Upper lobe of right lung (tissue), 1 donor: ENCODE results near the gene MYO5B. TPM values are rescaled to one million over a fixed set of nuclear protein-coding genes. Genes with fewer than 3 reads are reported as not detected.

ENCODE experiments used
- ATAC-seq: fragments of 200-7000 bp; cut with Tn5 transposase; one replicate; pipeline ENCODE4 v1.9.1; 2020; ENCODE audit warnings: mild to moderate bottlenecking, moderate library complexity
- DNase-seq: peaks from one replicate; pipeline ENCODE4 v3.0.0-alpha.2; 2020
- H3K27ac ChIP-seq: fragments of 200-600 bp; one replicate; pipeline ENCODE4 v1.8.0; 2022
- H3K27me3 ChIP-seq: fragments of 200-600 bp; one replicate; pipeline ENCODE4 v1.8.0; 2022; ENCODE audit warnings: mild to moderate bottlenecking
- H3K36me3 ChIP-seq: fragments of 200-600 bp; one replicate; pipeline ENCODE4 v1.8.0; 2022
- H3K4me1 ChIP-seq: fragments of 200-600 bp; one replicate; pipeline ENCODE4 v1.8.0; 2022
- H3K4me3 ChIP-seq: fragments of 200-600 bp; one replicate; pipeline ENCODE4 v1.8.0; 2022; ENCODE audit warnings: mild to moderate bottlenecking
- H3K9me3 ChIP-seq: fragments of 200-600 bp; one replicate; pipeline ENCODE4 v1.8.0; 2022
- intact Hi-C: fragments of 100-400 bp; cut with DNase I; formaldehyde crosslinking; loops from one replicate; pipeline ENCODE4 v1.11.0; 2022
- total RNA-seq: library from RNA; stranded (reverse); fragmentation: NEBNext Ultra II Directional; extraction: Animal tissue kit (Norgen Biotek cat#: 25700); gene quantifications from one replicate; pipeline ENCODE4 v1.2.1, GENCODE V29; 2021
- TF ChIP-seq, protein P1 (sequence below): fragments of 200-600 bp; IDR thresholded peaks from one replicate; pipeline ENCODE4 v1.8.0; 2022; ENCODE audit warnings: antibody characterized with exemption
- donor health status: DM: no; HTN: yes; CAD: no; lungs with severe emphysema.

Gene MYO5B
- total RNA-seq, 1 donor from 2014 or later = 31.6 TPM

- Histone ChIP-seq H3K4me1 (no peaks in the 10 kb centered on the region), H3K27ac (no peak overlapping the region), H3K36me3 (no peaks in the 10 kb centered on the region), H3K9me3 (no peaks in the 10 kb centered on the region), H3K4me3 (no peak overlapping the region), H3K27me3 (no peaks in the 10 kb centered on the region)
- TF ChIP-seq, protein P1, sequence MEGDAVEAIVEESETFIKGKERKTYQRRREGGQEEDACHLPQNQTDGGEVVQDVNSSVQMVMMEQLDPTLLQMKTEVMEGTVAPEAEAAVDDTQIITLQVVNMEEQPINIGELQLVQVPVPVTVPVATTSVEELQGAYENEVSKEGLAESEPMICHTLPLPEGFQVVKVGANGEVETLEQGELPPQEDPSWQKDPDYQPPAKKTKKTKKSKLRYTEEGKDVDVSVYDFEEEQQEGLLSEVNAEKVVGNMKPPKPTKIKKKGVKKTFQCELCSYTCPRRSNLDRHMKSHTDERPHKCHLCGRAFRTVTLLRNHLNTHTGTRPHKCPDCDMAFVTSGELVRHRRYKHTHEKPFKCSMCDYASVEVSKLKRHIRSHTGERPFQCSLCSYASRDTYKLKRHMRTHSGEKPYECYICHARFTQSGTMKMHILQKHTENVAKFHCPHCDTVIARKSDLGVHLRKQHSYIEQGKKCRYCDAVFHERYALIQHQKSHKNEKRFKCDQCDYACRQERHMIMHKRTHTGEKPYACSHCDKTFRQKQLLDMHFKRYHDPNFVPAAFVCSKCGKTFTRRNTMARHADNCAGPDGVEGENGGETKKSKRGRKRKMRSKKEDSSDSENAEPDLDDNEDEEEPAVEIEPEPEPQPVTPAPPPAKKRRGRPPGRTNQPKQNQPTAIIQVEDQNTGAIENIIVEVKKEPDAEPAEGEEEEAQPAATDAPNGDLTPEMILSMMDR = no peak
- DNase-seq (no peak), ATAC-seq (no peak)
- intact Hi-C loops = no loop called here
Observed at GRCh38 chr18:50177294-50177992, 17.5 kb downstream of the MYO5B start.

DNA sequence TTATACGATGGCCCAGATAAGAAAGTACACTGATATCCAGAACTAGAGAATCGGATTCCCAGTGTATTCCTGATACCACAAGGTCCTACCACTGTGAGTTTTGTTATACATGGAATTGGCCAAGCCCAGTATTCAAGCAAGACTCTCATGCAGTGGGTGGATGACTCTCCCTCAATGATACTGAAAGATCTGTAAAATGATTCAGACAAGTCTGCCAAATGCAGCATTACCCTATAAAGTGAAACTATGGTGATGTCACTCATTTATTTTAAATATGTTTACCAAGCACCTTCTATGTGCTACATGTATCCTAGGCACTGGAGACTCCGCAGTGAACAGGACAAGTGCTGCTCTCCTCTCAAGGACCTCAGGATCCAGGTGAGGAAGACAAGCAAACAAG is 22.6 kb downstream of the MYO5B start:
- TF ChIP-seq, protein P1 = no peak
- Histone ChIP-seq H3K9me3 (no peaks in the 10 kb centered on the region), H3K27ac (no peak overlapping the region), H3K4me1 (no peaks in the 10 kb centered on the region), H3K36me3 (no peaks in the 10 kb centered on the region), H3K27me3 (no peaks in the 10 kb centered on the region), H3K4me3 (no peak overlapping the region)
- no peak for DNase-seq
- no peak for ATAC-seq
- intact Hi-C loops = no loop called here

- Histone ChIP-seq H3K4me3 (no peak overlapping the region), H3K27ac (no peak overlapping the region), H3K9me3 (no peaks in the 10 kb centered on the region), H3K4me1 (no peaks in the 10 kb centered on the region), H3K27me3 (no peaks in the 10 kb centered on the region), H3K36me3 (no peaks in the 10 kb centered on the region)
- TF ChIP-seq, protein P1 = no peak
- DNase-seq = no peak
- intact Hi-C loops = no loop called here
- ATAC-seq = no peak
Observed at GRCh38 chr18:50171406-50171805, 23.5 kb downstream of the MYO5B start.

DNA sequence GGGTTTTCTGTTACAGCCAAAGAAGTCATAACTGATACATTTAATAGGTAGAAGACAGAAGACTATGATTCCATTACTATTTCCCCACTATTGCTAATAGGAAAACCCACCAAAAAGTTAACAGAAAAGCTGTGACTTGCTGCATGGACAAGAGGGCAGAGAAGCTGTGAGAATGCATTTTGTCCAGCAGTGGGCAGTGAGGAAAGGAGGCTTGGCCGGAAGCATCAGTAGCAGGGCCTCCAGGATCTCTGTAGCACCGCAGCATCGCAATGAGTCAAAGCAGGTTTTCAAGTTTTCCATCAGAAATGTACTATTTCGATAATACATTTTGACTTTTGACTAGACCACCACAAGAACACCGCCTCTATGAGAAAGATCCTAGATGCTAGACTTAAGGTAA is 24.9 kb downstream of the MYO5B start:
- Histone ChIP-seq H3K4me1 (no peaks in the 10 kb centered on the region), H3K9me3 (no peaks in the 10 kb centered on the region), H3K36me3 (no peaks in the 10 kb centered on the region), H3K4me3 (no peak overlapping the region), H3K27me3 (no peaks in the 10 kb centered on the region), H3K27ac (no peak overlapping the region)
- TF ChIP-seq, protein P1 = no peak
- ATAC-seq (no peak), DNase-seq (no peak)
- intact Hi-C loops = no loop called here

GRCh38 chr18:50169149-50169548 is 25.8 kb downstream of the MYO5B start:
- no peaks in the 10 kb centered on the region for H3K36me3 ChIP-seq
- DNase-seq (no peak), ATAC-seq (no peak)
- no peak overlapping the region for H3K27ac ChIP-seq
- TF ChIP-seq, protein P1 = no peak
- H3K27me3 ChIP-seq = no peaks in the 10 kb centered on the region
- no peaks in the 10 kb centered on the region for H3K4me1 ChIP-seq
- H3K9me3 ChIP-seq = no peaks in the 10 kb centered on the region
- no peak overlapping the region for H3K4me3 ChIP-seq
- intact Hi-C loops = no loop called here

- no peaks in the 10 kb centered on the region for H3K9me3 ChIP-seq
- no peaks in the 10 kb centered on the region for H3K4me1 ChIP-seq
- TF ChIP-seq, protein P1 = no peak
- H3K4me3 ChIP-seq = no peak overlapping the region
- H3K27me3 ChIP-seq = no peaks in the 10 kb centered on the region
- H3K27ac ChIP-seq = no peak overlapping the region
- no peak for DNase-seq
- no peaks in the 10 kb centered on the region for H3K36me3 ChIP-seq
- ATAC-seq = no peak
- intact Hi-C loops = no loop called here
Observed at GRCh38 chr18:50167966-50168365, 27.0 kb downstream of the MYO5B start.
